ENCODE measurements around the gene ARMC7. TPM values are rescaled to one million over a fixed set of nuclear protein-coding genes. Genes with fewer than 3 reads are reported as not detected.

Gene ARMC7
- total and polyA plus RNA-seq, 2 of the 13 experiments (the other 11 are each of a cell fraction or from before 2014, with no cell fraction given) = 3.9 to 4.2 TPM

DNA sequence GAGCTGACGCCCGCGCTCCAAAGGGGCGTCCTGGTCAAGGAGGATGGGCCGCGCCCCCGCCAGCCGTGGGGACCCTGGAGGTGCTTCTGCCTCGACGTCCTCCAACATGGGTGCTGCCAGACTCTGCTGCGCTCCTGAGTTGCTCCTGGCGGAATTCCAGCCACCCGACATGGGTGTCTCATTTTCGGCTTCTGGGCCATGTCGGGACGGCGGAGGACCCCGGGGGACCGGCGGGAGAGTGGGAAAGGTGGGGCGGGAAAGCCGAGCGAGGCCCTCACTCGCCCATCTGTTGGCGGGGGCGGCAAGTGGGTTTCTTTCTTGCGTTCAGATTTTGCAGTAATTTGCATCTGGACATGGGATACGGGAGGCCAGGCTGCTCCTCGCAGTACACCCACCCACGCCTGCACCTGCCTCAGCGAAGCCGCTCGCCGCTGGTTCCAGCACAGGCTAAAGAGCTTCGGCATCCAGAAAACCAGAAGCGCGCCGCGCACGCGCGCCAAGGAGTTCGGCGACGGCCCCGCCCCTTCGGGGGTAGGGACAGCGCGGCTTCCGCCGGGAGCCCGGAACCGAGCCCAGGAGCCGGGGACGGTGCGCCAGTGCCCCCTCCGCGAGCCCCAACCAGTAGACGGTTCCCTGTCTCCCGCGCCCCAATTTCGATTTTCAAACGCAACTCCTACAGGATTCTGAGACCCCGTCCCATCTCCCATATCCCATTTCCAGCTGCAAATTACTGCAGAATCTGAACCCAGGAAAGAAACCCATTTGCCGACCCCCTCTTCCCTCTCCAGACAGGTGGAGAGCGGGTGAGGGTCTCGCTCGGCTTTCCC lies at the start of gene ARMC7 (continued):
- TF ChIP-seq RCOR2 (CRISPR knock-in tag; IDR thresholded peaks at IDR 0.05) (no peak), ZNF329 (CRISPR knock-in tag; IDR thresholded peaks at IDR 0.05; ENCODE audit: low read depth) (no peak), FOXM1 (CRISPR knock-in tag; IDR thresholded peaks at IDR 0.05) (0 out of 2 replicates have a peak, but pooled peaks have one; percentile 46), ZNF777 (CRISPR knock-in tag; IDR thresholded peaks at IDR 0.05) (peak; percentile 91), GATAD1 (CRISPR knock-in tag; IDR thresholded peaks at IDR 0.05) (peak; percentile 72), ZNF34 (CRISPR knock-in tag; IDR thresholded peaks at IDR 0.05; ENCODE audit: borderline replicate concordance) (0 out of 2 replicates have a peak, but pooled peaks have one; percentile 21), ZBTB20 (CRISPR knock-in tag; IDR thresholded peaks at IDR 0.05; ENCODE audit: borderline replicate concordance, low read depth) (peak; percentile 80; the same call in 1 of the 2 replicates), ZNF138 (CRISPR knock-in tag; IDR thresholded peaks at IDR 0.05; ENCODE audit: low read depth) (peak; percentile 80; the same call in 1 of the 2 replicates), ZNF605 (CRISPR knock-in tag; IDR thresholded peaks at IDR 0.05) (peak; percentile 67; the same call in 1 of the 2 replicates), HDAC1 (CRISPR knock-in tag; IDR thresholded peaks at IDR 0.05) (peak; percentile 44; the same call in 1 of the 2 replicates), ZNF83 (CRISPR knock-in tag; IDR thresholded peaks at IDR 0.05; ENCODE audit: borderline replicate concordance) (0 out of 2 replicates have a peak, but pooled peaks have one; percentile 42), JDP2 (CRISPR knock-in tag; IDR thresholded peaks at IDR 0.05; ENCODE audit: borderline replicate concordance) (no peak), EED (CRISPR knock-in tag; IDR thresholded peaks at IDR 0.05) (peak; percentile 50), ZNF746 (CRISPR knock-in tag; IDR thresholded peaks at IDR 0.05) (no peak), ZNF749 (CRISPR knock-in tag; IDR thresholded peaks at IDR 0.05; ENCODE audit: borderline replicate concordance) (peak; percentile 83; the same call in 1 of the 2 replicates)
- TF ChIP-seq, protein P1, sequence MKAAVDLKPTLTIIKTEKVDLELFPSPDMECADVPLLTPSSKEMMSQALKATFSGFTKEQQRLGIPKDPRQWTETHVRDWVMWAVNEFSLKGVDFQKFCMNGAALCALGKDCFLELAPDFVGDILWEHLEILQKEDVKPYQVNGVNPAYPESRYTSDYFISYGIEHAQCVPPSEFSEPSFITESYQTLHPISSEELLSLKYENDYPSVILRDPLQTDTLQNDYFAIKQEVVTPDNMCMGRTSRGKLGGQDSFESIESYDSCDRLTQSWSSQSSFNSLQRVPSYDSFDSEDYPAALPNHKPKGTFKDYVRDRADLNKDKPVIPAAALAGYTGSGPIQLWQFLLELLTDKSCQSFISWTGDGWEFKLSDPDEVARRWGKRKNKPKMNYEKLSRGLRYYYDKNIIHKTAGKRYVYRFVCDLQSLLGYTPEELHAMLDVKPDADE (CRISPR knock-in tag; IDR thresholded peaks at IDR 0.05) = peak; percentile 86; the same call in 1 of the 2 replicates
- TF ChIP-seq, protein P2, sequence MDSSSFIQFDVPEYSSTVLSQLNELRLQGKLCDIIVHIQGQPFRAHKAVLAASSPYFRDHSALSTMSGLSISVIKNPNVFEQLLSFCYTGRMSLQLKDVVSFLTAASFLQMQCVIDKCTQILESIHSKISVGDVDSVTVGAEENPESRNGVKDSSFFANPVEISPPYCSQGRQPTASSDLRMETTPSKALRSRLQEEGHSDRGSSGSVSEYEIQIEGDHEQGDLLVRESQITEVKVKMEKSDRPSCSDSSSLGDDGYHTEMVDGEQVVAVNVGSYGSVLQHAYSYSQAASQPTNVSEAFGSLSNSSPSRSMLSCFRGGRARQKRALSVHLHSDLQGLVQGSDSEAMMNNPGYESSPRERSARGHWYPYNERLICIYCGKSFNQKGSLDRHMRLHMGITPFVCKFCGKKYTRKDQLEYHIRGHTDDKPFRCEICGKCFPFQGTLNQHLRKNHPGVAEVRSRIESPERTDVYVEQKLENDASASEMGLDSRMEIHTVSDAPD (CRISPR knock-in tag; IDR thresholded peaks at IDR 0.05) = 0 out of 2 replicates have a peak, but pooled peaks have one; percentile 50
- TF ChIP-seq, protein P3, sequence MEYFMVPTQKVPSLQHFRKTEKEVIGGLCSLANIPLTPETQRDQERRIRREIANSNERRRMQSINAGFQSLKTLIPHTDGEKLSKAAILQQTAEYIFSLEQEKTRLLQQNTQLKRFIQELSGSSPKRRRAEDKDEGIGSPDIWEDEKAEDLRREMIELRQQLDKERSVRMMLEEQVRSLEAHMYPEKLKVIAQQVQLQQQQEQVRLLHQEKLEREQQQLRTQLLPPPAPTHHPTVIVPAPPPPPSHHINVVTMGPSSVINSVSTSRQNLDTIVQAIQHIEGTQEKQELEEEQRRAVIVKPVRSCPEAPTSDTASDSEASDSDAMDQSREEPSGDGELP (IDR thresholded peaks at IDR 0.05; ENCODE audit: borderline replicate concordance, low read depth) = peak; percentile 24; the same call in 1 of the 2 replicates
- TF ChIP-seq, protein P4, sequence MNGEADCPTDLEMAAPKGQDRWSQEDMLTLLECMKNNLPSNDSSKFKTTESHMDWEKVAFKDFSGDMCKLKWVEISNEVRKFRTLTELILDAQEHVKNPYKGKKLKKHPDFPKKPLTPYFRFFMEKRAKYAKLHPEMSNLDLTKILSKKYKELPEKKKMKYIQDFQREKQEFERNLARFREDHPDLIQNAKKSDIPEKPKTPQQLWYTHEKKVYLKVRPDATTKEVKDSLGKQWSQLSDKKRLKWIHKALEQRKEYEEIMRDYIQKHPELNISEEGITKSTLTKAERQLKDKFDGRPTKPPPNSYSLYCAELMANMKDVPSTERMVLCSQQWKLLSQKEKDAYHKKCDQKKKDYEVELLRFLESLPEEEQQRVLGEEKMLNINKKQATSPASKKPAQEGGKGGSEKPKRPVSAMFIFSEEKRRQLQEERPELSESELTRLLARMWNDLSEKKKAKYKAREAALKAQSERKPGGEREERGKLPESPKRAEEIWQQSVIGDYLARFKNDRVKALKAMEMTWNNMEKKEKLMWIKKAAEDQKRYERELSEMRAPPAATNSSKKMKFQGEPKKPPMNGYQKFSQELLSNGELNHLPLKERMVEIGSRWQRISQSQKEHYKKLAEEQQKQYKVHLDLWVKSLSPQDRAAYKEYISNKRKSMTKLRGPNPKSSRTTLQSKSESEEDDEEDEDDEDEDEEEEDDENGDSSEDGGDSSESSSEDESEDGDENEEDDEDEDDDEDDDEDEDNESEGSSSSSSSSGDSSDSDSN (CRISPR knock-in tag; IDR thresholded peaks at IDR 0.05) = peak; percentile 28; the same call in 1 of the 2 replicates
